Ramos (cell line): ENCODE results near the gene EXD2.

Experiments
- in situ Hi-C: fragments of 300-500 bp; cut with MboI; formaldehyde crosslinking; loops from one replicate; pipeline ENCODE4 v1.14.3; 2022; ENCODE audit warnings: low sequenced_read_pairs; ENCODE audit not compliant: unreplicated experiment

Gene EXD2

DNA sequence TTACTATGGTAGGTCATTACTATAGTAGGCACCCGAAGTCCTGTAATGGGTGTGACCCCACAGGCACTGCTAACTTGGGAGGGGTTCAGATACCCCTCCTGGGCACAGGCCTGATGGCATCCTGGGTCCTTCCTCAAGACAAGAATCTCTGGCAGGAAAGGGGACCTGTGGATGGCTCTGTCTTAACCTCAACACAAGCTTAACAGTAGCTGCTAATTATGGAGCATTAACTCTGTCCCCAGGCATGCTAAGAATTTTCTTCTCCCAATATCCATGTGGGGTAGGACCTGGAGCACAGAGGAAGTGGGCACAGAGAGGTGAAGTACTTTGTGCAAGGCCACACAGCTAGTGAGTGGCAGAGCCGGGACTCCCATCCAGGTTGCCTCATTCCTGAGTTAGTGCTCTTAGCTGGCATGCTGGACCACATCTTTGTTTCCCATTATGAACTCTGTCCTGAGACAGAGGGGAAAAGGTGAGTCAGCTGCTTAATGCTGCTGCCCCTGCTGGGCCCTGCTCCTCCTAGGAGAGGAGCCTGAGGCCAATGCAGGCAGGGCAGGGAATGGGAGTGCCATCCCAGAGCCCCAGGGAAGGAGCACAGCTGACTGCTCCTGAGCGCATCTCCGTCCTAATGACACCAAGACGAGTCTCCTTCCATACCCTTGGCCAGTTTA is 100.7 kb downstream of the EXD2 start:
- in situ Hi-C loops: no loop called here
